Activated T-cell treated with anti-CD3 and anti-CD28 coated beads for 4 hours (primary cell): Measurements from ENCODE around the gene CAPN11.
"Not testable (repeated sequence)": the region's sequence is repeated elsewhere in the genome, so short reads cannot be mapped to it uniquely, and the experiment has no call there.

Source experiments
- DNase-seq: peaks from one replicate; pipeline ENCODE4 v3.0.0-alpha.2; 2020

Gene CAPN11

DNA sequence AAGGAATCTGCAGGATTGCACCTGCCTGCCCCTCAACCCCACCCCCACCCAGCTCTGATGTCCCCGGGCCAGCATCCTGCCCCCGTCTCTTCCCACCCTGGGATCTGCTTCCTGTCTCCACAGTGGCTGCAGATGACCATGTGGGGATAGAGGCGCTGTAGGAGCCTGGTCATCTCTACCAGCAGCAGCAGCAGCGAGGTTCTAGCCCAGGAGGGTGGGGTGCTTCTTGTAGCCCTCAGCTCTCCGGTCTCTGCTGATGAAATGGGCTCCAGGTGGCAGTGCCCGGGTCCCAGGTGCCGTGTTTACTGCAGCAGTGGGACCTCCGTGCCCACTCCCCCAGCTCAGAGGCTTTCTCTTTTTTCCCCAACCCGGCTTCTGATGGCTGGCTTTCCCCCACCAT, 25.2 kb downstream of the CAPN11 start:
- DNase-seq = no peak

DNA sequence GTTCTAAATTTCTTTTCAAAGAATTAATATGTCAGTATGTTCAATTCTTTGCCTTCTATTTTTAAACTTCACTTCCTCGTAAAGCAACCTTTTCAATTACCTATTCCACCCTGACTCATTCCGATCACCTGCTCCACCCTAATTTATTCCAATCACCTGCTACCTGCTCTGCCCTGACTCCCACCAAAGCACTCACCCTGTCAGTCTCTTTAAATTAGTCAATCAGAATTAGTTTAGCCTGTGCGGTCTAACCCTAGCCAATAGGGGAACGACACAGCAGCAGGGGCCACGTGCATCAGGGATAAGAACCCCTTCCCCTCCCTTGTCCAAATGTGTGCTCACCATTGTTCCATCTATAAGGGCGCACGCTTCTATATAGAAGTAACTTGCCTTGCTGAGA, 26.7 kb downstream of the CAPN11 start:
- not testable (repeated sequence) for DNase-seq

- no peak for DNase-seq
Measured at GRCh38 chr6:44185953-44186634, 27.5 kb downstream of the CAPN11 start.

DNA sequence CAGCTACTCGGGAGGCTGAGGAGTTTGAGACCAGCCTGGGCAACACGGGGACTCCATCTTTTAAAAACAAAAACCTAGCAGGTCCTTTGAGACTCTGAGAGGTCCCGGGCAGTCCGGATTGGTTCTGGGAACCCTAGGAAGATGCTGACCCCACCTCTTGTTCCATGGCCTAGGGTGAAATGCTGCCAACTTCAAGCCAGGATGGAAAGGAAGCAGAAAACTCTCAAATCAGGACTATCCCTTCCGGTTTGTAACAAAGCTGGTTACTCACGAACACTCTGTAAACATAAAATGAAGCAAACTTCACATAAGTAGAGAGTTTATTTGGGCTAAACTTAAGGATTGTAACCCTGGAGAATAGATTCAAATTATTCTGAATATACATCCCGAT, 28.0 kb downstream of the CAPN11 start:
- DNase-seq = no peak

DNA sequence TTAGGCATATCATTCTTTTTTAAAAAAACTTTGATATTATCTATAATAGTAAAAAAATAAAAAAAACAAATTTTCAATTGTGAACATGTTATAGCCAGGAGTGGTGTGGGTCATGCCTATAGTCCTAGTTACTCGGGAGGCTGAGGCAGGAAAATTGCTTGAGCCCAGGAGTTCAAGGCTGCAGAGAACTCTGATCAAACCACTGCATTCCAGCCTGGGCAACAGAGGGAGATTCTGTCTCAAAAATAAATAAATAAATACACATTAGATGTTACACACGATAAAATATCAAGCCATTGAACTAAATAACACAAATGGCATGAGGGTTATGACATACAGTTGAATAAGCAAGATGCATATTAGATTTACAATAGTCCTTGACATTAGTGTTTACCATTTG, 30.2 kb downstream of the CAPN11 start:
- no peak for DNase-seq

- DNase-seq = no peak
Measured at GRCh38 chr6:44189257-44189656, 30.6 kb downstream of the CAPN11 start.

GRCh38 chr6:44190715-44191114, 32.1 kb downstream of the CAPN11 start:
- DNase-seq = no peak

DNA sequence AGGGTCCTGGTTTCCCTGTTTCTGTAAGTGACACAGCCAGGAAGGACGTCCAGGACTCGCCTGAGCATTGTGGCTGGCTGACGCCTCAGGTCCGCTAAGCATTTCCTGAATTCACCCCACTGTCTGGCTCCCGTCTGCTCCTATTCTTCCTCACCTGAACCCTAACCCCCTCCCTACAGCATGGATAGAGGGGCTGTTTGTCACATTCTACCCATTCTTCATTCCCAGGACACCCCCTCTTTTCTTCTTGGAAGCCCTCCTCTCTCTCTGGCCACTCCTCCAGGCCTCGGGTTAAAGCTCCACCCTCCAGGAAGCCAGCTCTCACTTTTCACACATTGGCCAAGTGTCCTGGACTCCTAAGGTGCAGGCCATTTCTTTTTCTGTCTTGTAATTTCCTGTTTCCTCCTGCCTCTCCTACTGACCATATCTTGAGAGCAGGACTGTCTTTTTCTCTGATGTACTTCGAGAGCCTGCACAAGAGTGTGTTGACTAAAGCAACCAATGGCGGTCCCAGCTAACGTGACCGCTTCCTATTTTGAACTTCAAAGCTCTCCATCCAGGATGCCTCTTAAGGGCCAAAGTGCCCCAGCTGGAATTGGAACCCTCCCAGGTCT, 33.9 kb downstream of the CAPN11 start:
- no peak for DNase-seq

DNA sequence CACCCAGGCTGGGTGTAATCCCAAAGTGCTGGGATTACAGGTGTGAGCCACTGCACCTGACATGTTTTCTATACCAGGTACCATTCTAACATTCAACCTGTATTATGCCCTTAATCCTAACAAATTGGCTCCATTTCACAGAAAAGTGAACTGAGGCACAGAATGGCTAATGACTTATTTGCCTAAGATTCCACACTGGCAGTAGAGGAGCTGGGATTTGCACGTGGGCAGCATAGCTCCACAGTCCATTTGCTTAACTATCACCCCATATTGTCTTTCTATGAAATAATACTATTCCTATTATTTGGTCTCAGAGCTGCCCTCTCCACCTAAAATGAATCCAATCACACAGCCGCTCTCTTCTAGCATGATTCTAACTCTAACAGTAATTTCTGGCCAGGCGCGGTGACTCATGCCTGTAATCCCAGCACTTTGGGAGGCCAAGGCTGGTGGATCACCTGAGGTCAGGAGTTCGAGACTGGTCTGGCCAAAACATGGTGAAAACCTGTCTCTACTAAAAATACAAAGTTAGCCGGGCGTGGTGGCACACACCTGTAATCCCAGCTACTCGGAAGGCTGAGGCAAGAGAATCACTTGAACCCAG, 34.8 kb downstream of the CAPN11 start:
- no peak for DNase-seq

DNA sequence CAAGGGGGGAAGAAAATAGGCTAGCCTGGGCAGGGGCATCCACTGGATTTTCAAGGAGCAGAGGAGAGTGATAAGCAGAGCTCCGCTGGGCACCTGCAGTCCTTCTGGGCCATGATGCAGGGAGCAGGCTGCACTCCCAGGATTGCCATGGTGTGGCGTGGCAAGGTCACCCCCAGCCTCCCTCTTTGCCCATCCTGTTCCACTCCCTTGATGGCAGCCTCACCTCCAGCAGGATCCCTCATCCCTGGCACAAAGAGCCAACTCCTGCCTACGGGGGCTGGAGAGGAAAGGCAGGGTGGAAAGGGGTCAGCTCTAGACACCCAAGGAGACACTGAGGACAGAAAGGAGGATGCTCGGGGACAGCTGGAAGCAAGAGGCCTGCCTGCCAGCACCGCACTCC, 35.7 kb downstream of the CAPN11 start:
- no peak for DNase-seq

- DNase-seq = not testable (repeated sequence)
Measured at GRCh38 chr6:44196351-44196750, 37.7 kb downstream of the CAPN11 start.

DNA sequence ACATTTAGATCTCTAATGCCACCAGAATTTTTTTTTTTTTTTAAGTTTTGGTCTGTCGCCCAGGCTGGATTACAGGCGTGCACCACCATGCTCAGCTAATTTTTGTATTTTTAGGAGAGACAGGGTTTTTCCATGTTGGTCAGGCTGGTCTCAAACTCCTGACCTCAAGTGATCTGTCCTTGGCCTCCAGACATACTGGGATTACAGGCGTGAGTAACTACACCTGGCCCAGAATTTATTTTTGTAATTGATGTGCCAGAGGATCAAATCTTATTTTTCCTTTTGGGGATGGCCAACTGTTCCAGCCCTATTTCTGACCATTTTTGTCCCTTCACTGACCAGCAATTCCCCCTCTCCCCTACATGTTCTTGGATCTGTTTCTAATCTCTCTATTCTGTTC, 40.1 kb downstream of the CAPN11 start:
- no peak for DNase-seq

DNA sequence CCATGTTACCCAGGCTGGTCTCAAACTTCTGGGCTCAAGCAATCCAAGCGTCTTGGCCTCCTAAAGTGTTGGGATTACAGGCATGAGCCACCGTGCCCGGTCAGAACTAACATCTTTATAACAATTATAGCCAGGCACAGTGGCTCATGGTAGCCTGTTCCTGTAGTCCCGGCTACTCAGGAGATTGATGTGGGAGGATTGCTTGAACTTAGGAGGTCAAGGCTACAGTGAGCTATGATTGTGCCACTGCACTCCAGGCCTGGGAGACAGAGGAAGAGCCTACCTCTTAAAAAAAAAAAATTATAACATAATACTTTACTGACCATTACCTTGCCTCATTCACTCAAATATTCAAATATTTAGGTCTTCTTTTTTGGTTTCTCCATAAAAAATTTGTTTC, 41.3 kb downstream of the CAPN11 start:
- DNase-seq = no peak

- no peak for DNase-seq
Measured at GRCh38 chr6:44201200-44201599, 42.6 kb downstream of the CAPN11 start.

- DNase-seq = no peak
Measured at GRCh38 chr6:44201638-44202303, 43.2 kb downstream of the CAPN11 start.

- DNase-seq = no peak
Measured at GRCh38 chr6:44202332-44202971, 43.8 kb downstream of the CAPN11 start.

DNA sequence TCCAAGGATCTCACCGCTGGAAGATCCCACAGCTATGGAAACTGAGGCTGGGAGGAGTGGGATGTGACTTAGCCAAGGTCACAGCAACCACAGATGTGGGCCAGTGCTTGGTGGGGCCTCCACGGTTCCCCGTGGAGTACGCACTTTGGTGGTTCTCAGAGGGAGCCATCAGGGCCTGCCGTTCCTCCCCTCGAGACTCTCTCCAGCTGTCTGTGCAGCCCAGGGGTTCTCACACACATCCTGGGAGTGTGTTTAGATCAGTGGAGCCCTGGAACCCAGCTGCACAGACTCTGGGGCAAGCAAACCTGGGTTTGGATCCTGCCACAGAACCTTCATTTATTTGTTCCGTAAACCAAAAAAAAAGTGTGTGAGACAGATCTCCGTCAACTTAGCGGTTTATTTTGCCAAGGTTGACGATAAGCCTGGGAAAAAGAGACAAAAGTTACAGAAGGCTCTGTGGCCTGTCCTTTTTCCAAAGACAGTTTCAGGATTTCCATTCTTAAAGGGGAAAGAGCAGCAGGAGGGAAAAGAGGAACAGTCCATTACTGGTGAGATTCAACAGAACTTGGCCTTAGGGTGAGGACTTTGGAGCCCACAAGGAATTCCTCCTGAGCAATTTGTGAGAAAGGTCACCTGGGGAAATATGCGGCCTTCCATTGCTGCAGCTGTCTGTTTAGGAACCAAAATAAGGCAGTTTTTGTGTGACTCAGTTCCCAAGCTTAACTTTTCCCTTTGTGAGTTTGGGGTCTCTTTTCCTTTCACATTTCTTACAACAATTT, 44.5 kb downstream of the CAPN11 start:
- DNase-seq = no peak

GRCh38 chr6:44203955-44204354, 45.3 kb downstream of the CAPN11 start:
- DNase-seq = no peak

DNA sequence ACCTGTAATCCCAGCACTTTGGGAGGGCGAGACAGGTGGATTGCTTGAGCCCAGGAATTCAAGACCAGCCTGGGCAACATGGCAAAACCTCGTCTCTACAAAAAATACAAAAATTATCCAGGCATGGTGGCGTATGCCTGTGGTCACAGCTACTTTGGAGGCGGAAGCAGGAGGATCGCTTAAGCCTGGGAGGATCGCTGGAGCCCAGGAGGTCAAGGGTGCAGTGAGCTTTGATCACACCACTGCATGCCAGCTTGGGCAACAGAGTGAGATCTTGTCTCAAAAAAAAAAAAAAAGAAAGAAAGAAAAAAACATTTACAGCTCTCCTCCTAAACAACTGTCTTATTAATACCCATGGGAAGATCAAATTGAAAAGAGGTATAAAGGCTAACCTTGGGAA, 49.3 kb downstream of the CAPN11 start:
- DNase-seq = no peak

DNA sequence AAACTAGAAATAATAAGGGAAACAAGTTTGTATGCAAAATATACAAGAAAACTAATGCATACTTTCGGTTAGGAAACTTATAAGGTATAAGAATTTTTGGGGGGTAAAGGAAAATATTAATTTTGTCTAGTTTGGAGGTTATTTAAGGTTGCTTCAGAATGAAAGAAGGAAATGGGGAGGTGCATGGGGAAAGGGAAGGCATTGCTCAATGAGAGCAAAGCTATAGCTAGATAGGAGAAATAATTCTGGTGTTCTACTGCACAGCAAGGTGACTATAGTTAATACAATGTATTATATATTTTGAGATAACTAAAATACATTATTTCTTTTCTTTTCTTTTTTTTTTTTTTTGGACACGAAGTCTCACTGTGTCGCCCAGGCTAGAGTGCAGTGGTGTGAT, 52.7 kb downstream of the CAPN11 start:
- DNase-seq = no peak

- no peak for DNase-seq
Measured at GRCh38 chr6:44214307-44214706, 55.7 kb downstream of the CAPN11 start.

GRCh38 chr6:44216677-44217331, 58.2 kb downstream of the CAPN11 start, which contains the start of gene MYMX:
Gene MYMX, plus strand, starts transcription at chr6:44216926. Its CDS starts 546 bp downstream, at chr6:44217472.
- no peak for DNase-seq
